Measurements from ENCODE around the gene PLCB4. TPM values are rescaled to one million over a fixed set of nuclear protein-coding genes. Genes with fewer than 3 reads are reported as not detected.
A peak's percentile ranks its signal among the peaks of the same experiment; 100 is the strongest.

Gene PLCB4
- total and polyA plus RNA-seq, 2 donors (not counting 1 experiment from before 2014, with no cell fraction given), result 7.3 to 13.7 TPM

DNA sequence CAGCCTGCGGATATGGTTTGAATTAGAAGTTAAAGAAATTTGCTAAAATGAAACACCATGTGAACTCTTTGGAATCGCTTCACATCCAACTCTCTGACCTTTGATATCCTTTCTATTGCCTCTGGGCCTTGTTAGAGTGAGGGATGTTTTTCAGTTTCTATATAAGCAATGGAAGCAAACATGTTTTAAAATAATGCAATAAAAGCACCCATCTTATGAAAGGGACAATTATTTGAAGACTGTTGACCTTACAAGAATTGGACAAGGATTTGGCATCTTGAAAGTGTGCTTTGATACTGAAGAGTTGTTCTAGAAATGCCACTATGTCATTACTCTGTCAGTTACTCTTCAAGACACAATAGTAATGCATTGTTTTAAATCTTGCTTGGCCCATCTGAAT, 221.4 kb downstream of the PLCB4 start:
- TF ChIP-seq, protein P1, sequence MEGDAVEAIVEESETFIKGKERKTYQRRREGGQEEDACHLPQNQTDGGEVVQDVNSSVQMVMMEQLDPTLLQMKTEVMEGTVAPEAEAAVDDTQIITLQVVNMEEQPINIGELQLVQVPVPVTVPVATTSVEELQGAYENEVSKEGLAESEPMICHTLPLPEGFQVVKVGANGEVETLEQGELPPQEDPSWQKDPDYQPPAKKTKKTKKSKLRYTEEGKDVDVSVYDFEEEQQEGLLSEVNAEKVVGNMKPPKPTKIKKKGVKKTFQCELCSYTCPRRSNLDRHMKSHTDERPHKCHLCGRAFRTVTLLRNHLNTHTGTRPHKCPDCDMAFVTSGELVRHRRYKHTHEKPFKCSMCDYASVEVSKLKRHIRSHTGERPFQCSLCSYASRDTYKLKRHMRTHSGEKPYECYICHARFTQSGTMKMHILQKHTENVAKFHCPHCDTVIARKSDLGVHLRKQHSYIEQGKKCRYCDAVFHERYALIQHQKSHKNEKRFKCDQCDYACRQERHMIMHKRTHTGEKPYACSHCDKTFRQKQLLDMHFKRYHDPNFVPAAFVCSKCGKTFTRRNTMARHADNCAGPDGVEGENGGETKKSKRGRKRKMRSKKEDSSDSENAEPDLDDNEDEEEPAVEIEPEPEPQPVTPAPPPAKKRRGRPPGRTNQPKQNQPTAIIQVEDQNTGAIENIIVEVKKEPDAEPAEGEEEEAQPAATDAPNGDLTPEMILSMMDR (conservative IDR thresholded peaks at IDR 0.05 in 1 of 2, IDR thresholded peaks at IDR 0.05 in 1 of 2; ENCODE audit: low read depth in 1 of 2, low read length in 2 of 2), result no peak
- no peak for TF ChIP-seq EZH2 (IDR thresholded peaks at IDR 0.05; ENCODE audit: low read length, missing control alignments)
- no peak overlapping the region for H3K9ac ChIP-seq (ENCODE audit: insufficient read depth, low read length)
- no peaks in the 10 kb centered on the region for H3K9me3 ChIP-seq (ENCODE audit: control insufficient read depth, insufficient read depth, low read depth, low read length)
- H3K27me3 ChIP-seq (ENCODE audit: control insufficient read depth, insufficient read depth, low read length), result no peaks in the 10 kb centered on the region
- no peaks in the 10 kb centered on the region for H3K36me3 ChIP-seq (ENCODE audit: control insufficient read depth, insufficient read depth, low read length)
- H4K20me1 ChIP-seq (ENCODE audit: control insufficient read depth, extremely low read depth, insufficient read depth, low read length), result peaks cover 2% of the 10 kb centered on the region
- H3K4me1 ChIP-seq (ENCODE audit: control insufficient read depth, extremely low read depth, insufficient read depth, low read length), result peaks cover 8% of the 10 kb centered on the region
- no peaks in the 10 kb centered on the region for H3K79me2 ChIP-seq (ENCODE audit: control insufficient read depth, insufficient read depth, low read length)
- H3K4me2 ChIP-seq (ENCODE audit: extremely low read depth, insufficient read depth, low read length), result no peak overlapping the region
- H3K27ac ChIP-seq (ENCODE audit: insufficient read depth, low read length), result no peak overlapping the region
- DNase-seq (ENCODE audit: low read depth in 2 of 2), result no peak
- no peak overlapping the region for H2AFZ ChIP-seq (ENCODE audit: low read length)
- no peak overlapping the region for H3K4me3 ChIP-seq (replicated peaks in 1 of 4; ENCODE audit: control extremely low read depth in 1 of 4, insufficient read depth in 1 of 4, low read depth in 3 of 4, low read length in 4 of 4)

DNA sequence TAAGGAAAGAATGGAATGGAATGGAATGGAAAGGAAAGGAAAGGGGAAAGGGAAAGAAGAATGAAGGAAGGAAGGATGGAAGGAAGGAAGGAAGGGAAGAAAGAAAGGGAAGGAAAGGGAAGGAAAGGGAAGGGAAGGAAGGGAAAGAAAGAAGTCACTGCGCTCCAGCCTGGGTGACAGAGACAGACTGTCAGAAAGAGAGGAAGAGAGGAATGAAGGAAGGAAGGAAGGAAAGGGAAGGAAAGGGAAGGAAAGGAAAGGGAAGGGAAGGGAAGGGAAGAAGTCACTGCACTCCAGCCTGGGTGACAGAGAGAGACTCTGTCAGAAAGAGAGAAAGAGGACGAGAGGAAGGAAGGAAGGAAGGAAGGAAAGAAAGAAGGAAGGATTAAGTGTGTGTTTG, 224.3 kb downstream of the PLCB4 start:
- TF ChIP-seq, protein P1 (conservative IDR thresholded peaks at IDR 0.05 in 1 of 2, IDR thresholded peaks at IDR 0.05 in 1 of 2; ENCODE audit: low read depth in 1 of 2, low read length in 2 of 2), result no peak
- no peak for TF ChIP-seq EZH2 (IDR thresholded peaks at IDR 0.05; ENCODE audit: low read length, missing control alignments)
- Histone ChIP-seq H3K4me1 (ENCODE audit: control insufficient read depth, extremely low read depth, insufficient read depth, low read length) (peaks cover 5% of the 10 kb centered on the region), H3K27ac (ENCODE audit: insufficient read depth, low read length) (no peak overlapping the region), H3K9me3 (ENCODE audit: control insufficient read depth, insufficient read depth, low read depth, low read length) (no peaks in the 10 kb centered on the region), H3K27me3 (ENCODE audit: control insufficient read depth, insufficient read depth, low read length) (no peaks in the 10 kb centered on the region), H3K79me2 (ENCODE audit: control insufficient read depth, insufficient read depth, low read length) (no peaks in the 10 kb centered on the region), H2AFZ (ENCODE audit: low read length) (no peak overlapping the region), H4K20me1 (ENCODE audit: control insufficient read depth, extremely low read depth, insufficient read depth, low read length) (peaks cover 2% of the 10 kb centered on the region), H3K4me3 (replicated peaks in 1 of 4; ENCODE audit: control extremely low read depth in 1 of 4, insufficient read depth in 1 of 4, low read depth in 3 of 4, low read length in 4 of 4) (no peak overlapping the region), H3K4me2 (ENCODE audit: extremely low read depth, insufficient read depth, low read length) (no peak overlapping the region), H3K9ac (ENCODE audit: insufficient read depth, low read length) (no peak overlapping the region), H3K36me3 (ENCODE audit: control insufficient read depth, insufficient read depth, low read length) (no peaks in the 10 kb centered on the region)
- no peak for DNase-seq (ENCODE audit: low read depth in 2 of 2)

DNA sequence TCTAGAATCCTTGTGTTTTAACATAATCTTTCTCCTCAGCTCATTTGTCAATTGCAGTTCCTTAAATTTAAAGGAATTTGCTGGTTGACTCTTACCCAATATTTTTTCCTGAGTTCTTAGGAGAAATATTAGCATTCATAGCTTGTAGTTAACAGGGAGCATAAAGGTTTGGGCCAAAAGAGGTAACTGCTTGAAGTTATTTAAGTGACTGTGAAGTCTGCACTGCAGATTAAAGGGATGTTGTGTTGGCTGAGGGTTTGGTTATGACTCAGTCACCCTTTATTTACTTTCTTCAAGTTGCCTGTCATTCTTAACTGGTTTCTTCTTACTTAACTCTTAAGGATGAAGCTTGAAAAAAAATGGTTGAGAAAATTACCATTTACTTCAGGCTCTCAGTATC, 225.2 kb downstream of the PLCB4 start:
- no peak for TF ChIP-seq EZH2 (IDR thresholded peaks at IDR 0.05; ENCODE audit: low read length, missing control alignments)
- TF ChIP-seq, protein P1 (conservative IDR thresholded peaks at IDR 0.05 in 1 of 2, IDR thresholded peaks at IDR 0.05 in 1 of 2; ENCODE audit: low read depth in 1 of 2, low read length in 2 of 2), result no peak
- Histone ChIP-seq H3K79me2 (ENCODE audit: control insufficient read depth, insufficient read depth, low read length) (no peaks in the 10 kb centered on the region), H3K4me3 (replicated peaks in 1 of 4; ENCODE audit: control extremely low read depth in 1 of 4, insufficient read depth in 1 of 4, low read depth in 3 of 4, low read length in 4 of 4) (no peak overlapping the region), H3K27me3 (ENCODE audit: control insufficient read depth, insufficient read depth, low read length) (no peaks in the 10 kb centered on the region), H4K20me1 (ENCODE audit: control insufficient read depth, extremely low read depth, insufficient read depth, low read length) (peaks cover 2% of the 10 kb centered on the region), H3K9ac (ENCODE audit: insufficient read depth, low read length) (no peak overlapping the region), H3K4me2 (ENCODE audit: extremely low read depth, insufficient read depth, low read length) (no peak overlapping the region), H2AFZ (ENCODE audit: low read length) (no peak overlapping the region), H3K9me3 (ENCODE audit: control insufficient read depth, insufficient read depth, low read depth, low read length) (no peaks in the 10 kb centered on the region), H3K4me1 (ENCODE audit: control insufficient read depth, extremely low read depth, insufficient read depth, low read length) (peaks cover 5% of the 10 kb centered on the region), H3K36me3 (ENCODE audit: control insufficient read depth, insufficient read depth, low read length) (no peaks in the 10 kb centered on the region), H3K27ac (ENCODE audit: insufficient read depth, low read length) (no peak overlapping the region)
- DNase-seq (ENCODE audit: low read depth in 2 of 2), result peak; percentile 68 to 86

Measured in fibroblast of lung (primary cell).